Peyer's patch (tissue), 4 donors: ENCODE results near the gene CD79A. TPM values are rescaled to one million over a fixed set of nuclear protein-coding genes. Genes with fewer than 3 reads are reported as not detected.

Source experiments
- DNase-seq, 3 donors: peaks; one replicate each; pipeline ENCODE4 v3.0.0-alpha.2; 2017 to 2019
- H3K27ac ChIP-seq, 4 donors: fragments of 200-600 bp; sonication (generic); one replicate each; pipeline ENCODE4 v1.5.1; 2016 to 2019
- H3K27me3 ChIP-seq, 2 donors: fragments of 200-600 bp; sonication (generic); one replicate each; pipeline ENCODE4 v1.5.1; 2019
- H3K36me3 ChIP-seq, 3 donors: fragments of 200-600 bp; sonication (generic); one replicate each; pipeline ENCODE4 v1.5.1; 2016 to 2019
- H3K4me1 ChIP-seq, 4 donors: fragments of 200-600 bp; sonication (generic); one replicate each; pipeline ENCODE4 v1.5.1; 2016 to 2019
- H3K4me3 ChIP-seq, 4 donors: fragments of 200-600 bp; sonication (generic); 1 replicate in 3 of 4; 2 replicates in 1 of 4; pipeline ENCODE4 v1.5.1; 2016 to 2019; ENCODE audit warnings: mild to moderate bottlenecking in 1 of 4
- H3K9me3 ChIP-seq, 4 donors: fragments of 200-600 bp; sonication (generic); one replicate each; pipeline ENCODE4 v1.5.1; 2016 to 2019; ENCODE audit warnings: mild to moderate bottlenecking in 1 of 4
- POLR2A ChIP-seq, 2 donors: fragments of 450-650 bp; IDR thresholded peaks; one replicate each; pipeline ENCODE4 v1.5.1; 2017; ENCODE audit warnings: antibody characterized with exemption in 2 of 2, mild to moderate bottlenecking in 2 of 2, moderate library complexity in 2 of 2
- total RNA-seq, 4 donors: library from RNA; depleted of rRNA; stranded (reverse); fragments of >200 nt; gene quantifications; one replicate each; pipeline ENCODE4 v1.1.0, GENCODE V29; 2016
- TF ChIP-seq, protein P1 (sequence below), 6 experiments: fragments of 450-650 bp in 4 of 6; fragments of 200-600 bp in 2 of 6; sonication (generic) in 1 of 6; IDR thresholded peaks; one replicate each; pipeline ENCODE4 v1.5.1; 2017 to 2019; ENCODE audit warnings: antibody characterized with exemption in 6 of 6, mild to moderate bottlenecking in 3 of 6, moderate library complexity in 1 of 6

CD79A gene
- total RNA-seq, 4 donors from 2014 or later, result 2.8 to 65.2 (median 4.2) TPM

- Histone ChIP-seq H3K9me3 (no peaks in the 10 kb centered on the region), H3K27me3 (no peaks in the 10 kb centered on the region), H3K4me1 (no peaks in the 10 kb centered on the region), H3K36me3 (no peaks in the 10 kb centered on the region), H3K4me3 (no peak within 1 kb of the TSS), H3K27ac (no peak within 1 kb of the TSS)
- no peak for DNase-seq
- no peak for TF ChIP-seq POLR2A (IDR thresholded peaks at IDR 0.05)
- TF ChIP-seq, protein P1, sequence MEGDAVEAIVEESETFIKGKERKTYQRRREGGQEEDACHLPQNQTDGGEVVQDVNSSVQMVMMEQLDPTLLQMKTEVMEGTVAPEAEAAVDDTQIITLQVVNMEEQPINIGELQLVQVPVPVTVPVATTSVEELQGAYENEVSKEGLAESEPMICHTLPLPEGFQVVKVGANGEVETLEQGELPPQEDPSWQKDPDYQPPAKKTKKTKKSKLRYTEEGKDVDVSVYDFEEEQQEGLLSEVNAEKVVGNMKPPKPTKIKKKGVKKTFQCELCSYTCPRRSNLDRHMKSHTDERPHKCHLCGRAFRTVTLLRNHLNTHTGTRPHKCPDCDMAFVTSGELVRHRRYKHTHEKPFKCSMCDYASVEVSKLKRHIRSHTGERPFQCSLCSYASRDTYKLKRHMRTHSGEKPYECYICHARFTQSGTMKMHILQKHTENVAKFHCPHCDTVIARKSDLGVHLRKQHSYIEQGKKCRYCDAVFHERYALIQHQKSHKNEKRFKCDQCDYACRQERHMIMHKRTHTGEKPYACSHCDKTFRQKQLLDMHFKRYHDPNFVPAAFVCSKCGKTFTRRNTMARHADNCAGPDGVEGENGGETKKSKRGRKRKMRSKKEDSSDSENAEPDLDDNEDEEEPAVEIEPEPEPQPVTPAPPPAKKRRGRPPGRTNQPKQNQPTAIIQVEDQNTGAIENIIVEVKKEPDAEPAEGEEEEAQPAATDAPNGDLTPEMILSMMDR (IDR thresholded peaks at IDR 0.05), result no peak
Measured at GRCh38 chr19:41845001-41845050, 32.3 kb upstream of the CD79A start, which contains the start of gene DMRTC2. Gene DMRTC2 (plus strand): TSS chr19:41845042. CDS start chr19:41847429, 2,387 bp downstream.

DNA sequence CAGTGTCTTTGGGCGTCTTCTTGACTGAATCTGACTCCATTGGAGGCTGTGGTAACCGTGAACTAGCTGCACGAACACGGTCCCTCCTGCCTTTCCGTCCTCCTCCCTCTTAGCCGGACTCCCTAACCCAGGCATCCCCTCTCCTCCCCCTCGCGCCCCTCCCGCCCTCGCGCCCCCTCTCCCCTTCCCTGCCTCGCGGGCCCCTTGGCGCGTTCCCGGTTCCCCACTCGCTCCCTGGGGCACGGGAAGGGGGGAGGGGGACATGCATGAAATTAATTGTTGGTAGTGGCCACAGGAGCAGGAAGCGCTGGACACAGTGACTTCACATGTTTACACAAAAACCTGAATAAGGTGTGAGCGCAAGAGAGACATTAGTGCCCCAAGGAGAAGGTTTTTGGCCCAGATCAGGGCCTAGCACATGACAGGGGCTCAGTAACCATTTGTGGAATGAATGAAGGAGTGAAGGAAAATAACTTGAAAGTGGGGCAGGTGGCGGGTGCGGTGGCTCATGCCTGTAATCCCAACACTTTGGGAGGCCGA lies 32.0 kb upstream of the CD79A start:
- no peaks in the 10 kb centered on the region for H3K36me3 ChIP-seq
- H3K4me1 ChIP-seq, result no peaks in the 10 kb centered on the region
- no peaks in the 10 kb centered on the region for H3K27me3 ChIP-seq
- no peak for DNase-seq
- TF ChIP-seq, protein P1 (IDR thresholded peaks at IDR 0.05), result no peak
- TF ChIP-seq POLR2A (IDR thresholded peaks at IDR 0.05), result no peak
- no peak overlapping the region for H3K27ac ChIP-seq
- no peak overlapping the region for H3K4me3 ChIP-seq
- H3K9me3 ChIP-seq, result no peaks in the 10 kb centered on the region

DNA sequence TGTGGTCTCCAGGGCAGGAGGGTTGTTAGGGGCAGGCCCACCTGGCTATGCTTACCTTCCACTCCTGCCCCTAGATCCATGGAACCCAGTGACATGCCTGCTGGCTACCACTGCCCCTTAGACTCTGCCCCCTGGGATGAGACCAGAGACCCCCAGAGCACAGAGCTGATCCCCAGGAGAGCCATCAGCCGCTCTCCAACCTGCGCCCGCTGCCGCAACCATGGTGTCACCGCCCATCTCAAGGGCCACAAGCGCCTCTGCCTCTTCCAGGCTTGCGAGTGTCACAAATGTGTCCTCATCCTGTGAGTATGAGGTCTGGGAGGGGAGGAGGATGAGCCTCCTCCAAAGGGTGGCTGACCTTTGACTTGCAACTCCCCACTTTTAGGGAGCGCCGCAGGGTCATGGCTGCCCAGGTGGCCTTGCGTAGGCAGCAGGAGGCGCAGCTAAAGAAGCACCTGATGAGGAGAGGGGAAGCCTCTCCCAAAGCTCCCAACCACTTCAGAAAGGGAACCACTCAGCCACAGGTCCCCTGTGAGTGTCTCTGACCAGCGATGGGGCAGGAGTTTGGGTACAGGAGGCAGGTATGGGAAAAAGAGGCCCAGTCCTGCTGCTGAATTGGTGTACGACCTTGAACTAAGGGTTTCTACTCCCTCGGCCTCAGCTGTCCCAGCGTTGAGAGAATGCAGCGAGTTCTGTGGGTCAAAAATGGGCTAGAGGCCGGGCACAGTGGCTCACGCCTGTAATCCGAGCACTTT lies 29.6 kb upstream of the CD79A start:
- Histone ChIP-seq H3K36me3 (no peaks in the 10 kb centered on the region), H3K4me3 (no peak overlapping the region), H3K27ac (no peak overlapping the region), H3K4me1 (no peaks in the 10 kb centered on the region), H3K9me3 (no peaks in the 10 kb centered on the region), H3K27me3 (no peaks in the 10 kb centered on the region)
- TF ChIP-seq POLR2A (IDR thresholded peaks at IDR 0.05), result no peak
- TF ChIP-seq, protein P1 (IDR thresholded peaks at IDR 0.05), result no peak
- no peak for DNase-seq

DNA sequence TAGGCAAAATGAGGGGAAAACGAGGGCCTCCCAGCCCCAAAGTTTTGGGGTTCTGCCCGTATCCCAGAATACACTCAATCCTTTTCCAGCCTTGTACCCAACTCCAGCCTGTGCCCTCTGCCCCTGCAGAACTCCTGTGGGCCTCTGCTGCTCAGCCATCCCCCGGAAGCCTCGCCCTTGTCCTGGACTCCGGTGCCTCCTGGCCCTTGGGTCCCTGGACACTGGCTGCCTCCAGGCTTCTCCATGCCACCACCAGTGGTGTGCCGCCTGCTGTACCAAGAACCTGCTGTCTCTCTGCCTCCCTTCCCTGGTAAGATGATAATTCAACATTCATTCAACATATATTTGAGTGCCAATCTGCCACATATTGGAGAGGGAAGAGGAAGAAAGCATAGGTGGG lies 28.4 kb upstream of the CD79A start:
- H3K27me3 ChIP-seq, result no peaks in the 10 kb centered on the region
- TF ChIP-seq POLR2A (IDR thresholded peaks at IDR 0.05), result no peak
- TF ChIP-seq, protein P1 (IDR thresholded peaks at IDR 0.05), result no peak
- H3K4me3 ChIP-seq, result no peak overlapping the region
- H3K36me3 ChIP-seq, result no peaks in the 10 kb centered on the region
- no peaks in the 10 kb centered on the region for H3K9me3 ChIP-seq
- no peaks in the 10 kb centered on the region for H3K4me1 ChIP-seq
- no peak for DNase-seq
- H3K27ac ChIP-seq, result no peak overlapping the region

- Histone ChIP-seq H3K27me3 (no peaks in the 10 kb centered on the region), H3K4me3 (no peak overlapping the region), H3K27ac (no peak overlapping the region), H3K9me3 (no peaks in the 10 kb centered on the region), H3K4me1 (no peaks in the 10 kb centered on the region), H3K36me3 (no peaks in the 10 kb centered on the region)
- TF ChIP-seq, protein P1 (IDR thresholded peaks at IDR 0.05), result no peak
- DNase-seq, result no peak
Measured at GRCh38 chr19:41849067-41849466, 28.0 kb upstream of the CD79A start.

DNA sequence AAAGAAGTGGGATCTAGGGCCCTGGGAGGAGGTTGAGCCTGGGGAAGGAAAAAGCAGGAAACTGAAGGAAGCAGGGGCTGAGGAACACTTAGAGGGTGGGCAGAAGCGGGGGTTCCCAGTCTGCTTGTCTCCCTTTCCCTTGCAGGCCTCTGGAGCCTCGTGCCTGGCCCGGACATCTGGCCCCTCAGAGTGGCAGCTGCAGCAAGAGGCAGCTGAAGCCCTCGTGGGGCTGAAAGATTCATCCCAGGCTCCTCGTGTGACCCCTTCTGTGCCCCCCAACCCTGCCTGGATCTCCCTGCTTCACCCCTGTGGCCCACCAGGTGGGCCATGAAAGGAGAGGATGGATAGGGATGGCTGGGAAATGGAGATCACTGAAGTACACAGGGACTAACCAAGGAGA lies 26.7 kb upstream of the CD79A start:
- DNase-seq, result no peak
- Histone ChIP-seq H3K27me3 (no peaks in the 10 kb centered on the region), H3K4me1 (no peaks in the 10 kb centered on the region), H3K9me3 (no peaks in the 10 kb centered on the region), H3K36me3 (no peaks in the 10 kb centered on the region), H3K4me3 (no peak overlapping the region), H3K27ac (no peak overlapping the region)
- TF ChIP-seq POLR2A (IDR thresholded peaks at IDR 0.05), result no peak
- TF ChIP-seq, protein P1 (IDR thresholded peaks at IDR 0.05), result no peak
